ENCODE data around the gene STK17B.

Gene STK17B

GRCh38 chr2:196088203-196088602, 83.2 kb downstream of the STK17B start:
- H3K27me3 ChIP-seq (ENCODE audit: insufficient read depth, low read depth) = no peaks in the 10 kb centered on the region
- H4K20me1 ChIP-seq (ENCODE audit: insufficient read depth) = no peaks in the 10 kb centered on the region
- TF ChIP-seq CTCF (conservative IDR thresholded peaks at IDR 0.05; ENCODE audit: low read depth, low read length) = no peak
- no peaks in the 10 kb centered on the region for H3K79me2 ChIP-seq (ENCODE audit: insufficient read depth, low read depth)
- no peak overlapping the region for H3K27ac ChIP-seq
- no peak overlapping the region for H2AFZ ChIP-seq (ENCODE audit: low read depth)
- no peaks in the 10 kb centered on the region for H3K4me1 ChIP-seq (ENCODE audit: low read depth, poor library complexity, severe bottlenecking)
- H3K4me2 ChIP-seq = no peak overlapping the region
- no peak overlapping the region for H3K4me3 ChIP-seq (IDR thresholded peaks at IDR 0.05; ENCODE audit: insufficient read depth, low read depth, low read length)
- H3K9ac ChIP-seq = no peak overlapping the region
- H3K36me3 ChIP-seq (ENCODE audit: insufficient read depth) = no peaks in the 10 kb centered on the region

- Histone ChIP-seq H4K20me1 (ENCODE audit: insufficient read depth) (no peaks in the 10 kb centered on the region), H3K9ac (no peak overlapping the region), H3K4me2 (no peak overlapping the region), H3K79me2 (ENCODE audit: insufficient read depth, low read depth) (no peaks in the 10 kb centered on the region), H3K4me3 (IDR thresholded peaks at IDR 0.05; ENCODE audit: insufficient read depth, low read depth, low read length) (no peak overlapping the region), H3K36me3 (ENCODE audit: insufficient read depth) (no peaks in the 10 kb centered on the region), H3K27me3 (ENCODE audit: insufficient read depth, low read depth) (no peaks in the 10 kb centered on the region), H2AFZ (ENCODE audit: low read depth) (no peak overlapping the region), H3K27ac (no peak overlapping the region), H3K4me1 (ENCODE audit: low read depth, poor library complexity, severe bottlenecking) (no peaks in the 10 kb centered on the region)
- no peak for TF ChIP-seq CTCF (conservative IDR thresholded peaks at IDR 0.05; ENCODE audit: low read depth, low read length)
Measured at GRCh38 chr2:196086517-196087368, 84.6 kb downstream of the STK17B start.

GRCh38 chr2:196083601-196084000, 87.8 kb downstream of the STK17B start:
- H3K4me3 ChIP-seq (IDR thresholded peaks at IDR 0.05; ENCODE audit: insufficient read depth, low read depth, low read length) = no peak overlapping the region
- H3K27ac ChIP-seq = no peak overlapping the region
- H3K36me3 ChIP-seq (ENCODE audit: insufficient read depth) = no peaks in the 10 kb centered on the region
- H2AFZ ChIP-seq (ENCODE audit: low read depth) = no peak overlapping the region
- H3K4me1 ChIP-seq (ENCODE audit: low read depth, poor library complexity, severe bottlenecking) = peaks cover 27% of the 10 kb centered on the region
- no peak for TF ChIP-seq CTCF (conservative IDR thresholded peaks at IDR 0.05; ENCODE audit: low read depth, low read length)
- no peaks in the 10 kb centered on the region for H3K79me2 ChIP-seq (ENCODE audit: insufficient read depth, low read depth)
- no peaks in the 10 kb centered on the region for H4K20me1 ChIP-seq (ENCODE audit: insufficient read depth)
- no peak overlapping the region for H3K4me2 ChIP-seq
- H3K9ac ChIP-seq = no peak overlapping the region
- H3K27me3 ChIP-seq (ENCODE audit: insufficient read depth, low read depth) = no peaks in the 10 kb centered on the region
